ENCODE measurements around the gene DENND2D. TPM values are rescaled to one million over a fixed set of nuclear protein-coding genes. Genes with fewer than 3 reads are reported as not detected.

Gene DENND2D
- total and polyA plus RNA-seq, 9 of the 15 experiments (the other 6 are each of a cell fraction or from before 2014, with no cell fraction given): 0.08 to 0.44 (median 0.13) TPM; not detected in 6

DNA sequence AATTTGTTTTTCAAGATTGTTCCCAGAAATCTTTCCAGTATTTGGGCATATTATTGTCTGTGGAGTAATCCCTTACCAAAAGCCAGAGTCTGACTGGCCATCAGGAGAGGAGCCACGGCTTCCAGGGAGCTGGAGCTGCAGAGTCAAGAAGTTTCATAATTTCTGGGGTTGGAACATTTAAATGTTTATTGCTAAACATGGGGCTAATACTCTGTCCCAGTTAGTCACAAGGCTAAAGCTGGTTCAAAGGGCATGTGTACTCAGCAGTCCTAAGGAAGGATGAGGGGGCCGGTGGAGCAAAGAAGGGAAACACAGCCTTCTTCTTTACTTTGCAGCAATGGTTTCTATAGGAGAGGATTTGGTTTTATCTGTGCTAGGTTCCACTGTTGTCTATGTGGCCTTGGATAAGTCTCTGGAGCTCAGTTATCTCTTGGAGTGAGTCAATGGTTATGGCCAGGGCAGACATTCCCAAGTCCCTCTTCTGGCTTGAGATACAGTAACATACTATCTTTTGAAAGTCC lies 9.5 kb downstream of the DENND2D start:
- DNase-seq (ENCODE audit: extremely low read depth in 1 of 4, low spot score in 3 of 4) (no peak), FAIRE-seq (no peak), ATAC-seq (peak; percentile 15)
- WGBS (ENCODE audit: insufficient coverage, low coverage, missing lambda C conversion rate): 47% methylated on average over 2 of the region's 2 CpGs
- in situ Hi-C loops (cut with MboI): no loop called here
- CTCF ChIA-PET (ENCODE audit: low intra/inter-chr PET ratio): no interaction called here
- no TSS peak for BruUV-seq (replicated peaks)
- H4K20me1 ChIP-seq (replicated peaks; ENCODE audit: control insufficient read depth, insufficient read depth, low read length): no peaks in the 10 kb centered on the region
- H2AFZ ChIP-seq (ENCODE audit: low read depth, low read length): no peak overlapping the region
- intact Hi-C loops (cut with micrococcal nuclease): no loop called here
- no peaks in the 10 kb centered on the region for H3K9me1 ChIP-seq (ENCODE audit: control insufficient read depth, insufficient read depth, low read length)
- H3K27ac ChIP-seq (ENCODE audit: extremely low read depth, low read depth, low read length): no peak overlapping the region
- POLR2A ChIA-PET: interaction anchor here (0.6 to 1.0 kb wide), 5 partner anchors 8 to 67 kb away, joined by 3 to 8 read pairs (median 3); no protein-coding TSS in a partner anchor
- TF ChIP-seq SRSF1 (IDR thresholded peaks at IDR 0.05; ENCODE audit: low read depth, low read length) (no peak), FOSL1 (tag; conservative IDR thresholded peaks at IDR 0.05) (0 out of 2 replicates have a peak, but pooled peaks have one; percentile 51), ELF4 (CRISPR knock-in tag; IDR thresholded peaks at IDR 0.05) (no peak), OTX1 (CRISPR knock-in tag; IDR thresholded peaks at IDR 0.05) (no peak), U2AF1 (optimal IDR thresholded peaks at IDR 0.05; ENCODE audit: low read depth, low read length) (no peak), NUFIP1 (IDR thresholded peaks at IDR 0.05; ENCODE audit: partially characterized antibody) (no peak), CEBPB (tag; IDR thresholded peaks at IDR 0.05) (peak; percentile 75), CEBPG (CRISPR knock-in tag; IDR thresholded peaks at IDR 0.05) (no peak), CEBPG (tag; conservative IDR thresholded peaks at IDR 0.05 in 1 of 2, IDR thresholded peaks at IDR 0.05 in 1 of 2) (peak in 1 of 2 experiments; percentile 64; a peak in 2 of 4 replicates), ZNF274 (IDR thresholded peaks at IDR 0.05; ENCODE audit: borderline replicate concordance, low read depth, low read length) (no peak), NR4A1 (CRISPR knock-in tag; IDR thresholded peaks at IDR 0.05) (no peak), NR4A1 (tag; IDR thresholded peaks at IDR 0.05) (no peak), ZNF830 (CRISPR knock-in tag; IDR thresholded peaks at IDR 0.05) (no peak), NR2C2 (CRISPR knock-in tag; IDR thresholded peaks at IDR 0.05) (no peak), NR2C2 (tag; IDR thresholded peaks at IDR 0.05) (peak; percentile 51), CBFA2T3 (IDR thresholded peaks at IDR 0.05) (peak; percentile 28; the same call in 1 of the 2 replicates), ZFP36 (IDR thresholded peaks at IDR 0.05; ENCODE audit: low read depth, low read length, partially characterized antibody) (no peak), ELF1 (tag; IDR thresholded peaks at IDR 0.05) (no peak)
- TF ChIP-seq, protein P1, sequence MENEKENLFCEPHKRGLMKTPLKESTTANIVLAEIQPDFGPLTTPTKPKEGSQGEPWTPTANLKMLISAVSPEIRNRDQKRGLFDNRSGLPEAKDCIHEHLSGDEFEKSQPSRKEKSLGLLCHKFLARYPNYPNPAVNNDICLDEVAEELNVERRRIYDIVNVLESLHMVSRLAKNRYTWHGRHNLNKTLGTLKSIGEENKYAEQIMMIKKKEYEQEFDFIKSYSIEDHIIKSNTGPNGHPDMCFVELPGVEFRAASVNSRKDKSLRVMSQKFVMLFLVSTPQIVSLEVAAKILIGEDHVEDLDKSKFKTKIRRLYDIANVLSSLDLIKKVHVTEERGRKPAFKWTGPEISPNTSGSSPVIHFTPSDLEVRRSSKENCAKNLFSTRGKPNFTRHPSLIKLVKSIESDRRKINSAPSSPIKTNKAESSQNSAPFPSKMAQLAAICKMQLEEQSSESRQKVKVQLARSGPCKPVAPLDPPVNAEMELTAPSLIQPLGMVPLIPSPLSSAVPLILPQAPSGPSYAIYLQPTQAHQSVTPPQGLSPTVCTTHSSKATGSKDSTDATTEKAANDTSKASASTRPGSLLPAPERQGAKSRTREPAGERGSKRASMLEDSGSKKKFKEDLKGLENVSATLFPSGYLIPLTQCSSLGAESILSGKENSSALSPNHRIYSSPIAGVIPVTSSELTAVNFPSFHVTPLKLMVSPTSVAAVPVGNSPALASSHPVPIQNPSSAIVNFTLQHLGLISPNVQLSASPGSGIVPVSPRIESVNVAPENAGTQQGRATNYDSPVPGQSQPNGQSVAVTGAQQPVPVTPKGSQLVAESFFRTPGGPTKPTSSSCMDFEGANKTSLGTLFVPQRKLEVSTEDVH (IDR thresholded peaks at IDR 0.05; ENCODE audit: low read depth, partially characterized antibody): no peak
- TF ChIP-seq, protein P2, sequence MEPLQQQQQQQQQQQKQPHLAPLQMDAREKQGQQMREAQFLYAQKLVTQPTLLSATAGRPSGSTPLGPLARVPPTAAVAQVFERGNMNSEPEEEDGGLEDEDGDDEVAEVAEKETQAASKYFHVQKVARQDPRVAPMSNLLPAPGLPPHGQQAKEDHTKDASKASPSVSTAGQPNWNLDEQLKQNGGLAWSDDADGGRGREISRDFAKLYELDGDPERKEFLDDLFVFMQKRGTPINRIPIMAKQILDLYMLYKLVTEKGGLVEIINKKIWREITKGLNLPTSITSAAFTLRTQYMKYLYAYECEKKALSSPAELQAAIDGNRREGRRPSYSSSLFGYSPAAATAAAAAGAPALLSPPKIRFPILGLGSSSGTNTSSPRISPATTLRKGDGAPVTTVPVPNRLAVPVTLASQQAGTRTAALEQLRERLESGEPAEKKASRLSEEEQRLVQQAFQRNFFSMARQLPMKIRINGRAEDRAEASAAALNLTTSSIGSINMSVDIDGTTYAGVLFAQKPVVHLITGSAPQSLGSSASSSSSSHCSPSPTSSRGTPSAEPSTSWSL (CRISPR knock-in tag; IDR thresholded peaks at IDR 0.05; ENCODE audit: borderline replicate concordance): no peak
- H3K9me3 ChIP-seq (replicated peaks; ENCODE audit: control insufficient read depth, insufficient read depth, low read depth, low read length): no peaks in the 10 kb centered on the region
- no peak overlapping the region for H3K9ac ChIP-seq (ENCODE audit: insufficient read depth in 1 of 2, low read depth in 2 of 2, low read length in 2 of 2)
- peaks cover 0 to 5% of the 10 kb centered on the region in 2 experiments; a peak in 3 of 5 replicates for H3K4me1 ChIP-seq (replicated peaks in 1 of 2; ENCODE audit: control insufficient read depth in 2 of 2, insufficient read depth in 2 of 2, low read length in 2 of 2)
- no peaks in the 10 kb centered on the region for H3K79me2 ChIP-seq (ENCODE audit: control insufficient read depth, insufficient read depth, low read length)
- H3K4me3 ChIP-seq: no peak overlapping the region
- H3K27me3 ChIP-seq (ENCODE audit: control insufficient read depth in 2 of 2, insufficient read depth in 2 of 2, low read length in 2 of 2): no peaks in the 10 kb centered on the region
- peaks cover 24% of the 10 kb centered on the region for H3K36me3 ChIP-seq (ENCODE audit: control insufficient read depth, insufficient read depth, low read length)
- H3K4me2 ChIP-seq (ENCODE audit: insufficient read depth, low read length): no peak overlapping the region

Measured in K562 (cell line).